BLaER1 (cell line): ENCODE measurements around the gene RER1.

Experiments used
- H3K27ac ChIP-seq: shearing (Covaris generic); formaldehyde crosslinking; 2 replicates; pipeline ENCODE4 v1.8.1; 2022
- H3K27me3 ChIP-seq: shearing (Covaris generic); formaldehyde crosslinking; 2 replicates; pipeline ENCODE4 v1.8.1; 2022
- H3K36me3 ChIP-seq: shearing (Covaris generic); formaldehyde crosslinking; 2 replicates; pipeline ENCODE4 v1.8.1; 2022
- H3K4me1 ChIP-seq: shearing (Covaris generic); formaldehyde crosslinking; 2 replicates; pipeline ENCODE4 v1.8.1; 2022
- H3K4me2 ChIP-seq: shearing (Covaris generic); formaldehyde crosslinking; 2 replicates; pipeline ENCODE4 v1.8.1; 2022
- H3K4me3 ChIP-seq: shearing (Covaris generic); formaldehyde crosslinking; 2 replicates; pipeline ENCODE4 v1.8.1; 2022
- H3K9ac ChIP-seq: shearing (Covaris generic); formaldehyde crosslinking; 2 replicates; pipeline ENCODE4 v1.8.1; 2022
- H3K9me3 ChIP-seq: shearing (Covaris generic); formaldehyde crosslinking; 2 replicates; pipeline ENCODE4 v1.8.1; 2022
- H4K20me1 ChIP-seq: shearing (Covaris generic); formaldehyde crosslinking; 2 replicates; pipeline ENCODE4 v1.8.1; 2022
- Cebpa-rat ChIP-seq: shearing (Covaris generic); IDR thresholded peaks from 2 replicates; pipeline ENCODE4 v1.8.1; 2022

The RER1 gene

GRCh38 chr1:2391931-2392509 lies 379 bp downstream of the RER1 start:
- peak overlapping the region; percentile 88 for H3K27ac ChIP-seq
- H3K4me2 ChIP-seq, result peak overlapping the region; percentile 98
- TF ChIP-seq Cebpa-rat, result no peak
- peaks cover 61% of the 10 kb centered on the region for H3K4me1 ChIP-seq
- H3K9me3 ChIP-seq, result no peaks in the 10 kb centered on the region
- no peaks in the 10 kb centered on the region for H3K27me3 ChIP-seq
- H3K4me3 ChIP-seq, result peak overlapping the region; percentile 88
- peak overlapping the region; percentile 87 for H3K9ac ChIP-seq
- peaks cover 63% of the 10 kb centered on the region for H4K20me1 ChIP-seq
- H3K36me3 ChIP-seq, result peaks cover 42% of the 10 kb centered on the region

GRCh38 chr1:2392686-2393085 lies 1.0 kb downstream of the RER1 start:
- peak overlapping the region; percentile 87 for H3K9ac ChIP-seq
- peaks cover 54% of the 10 kb centered on the region for H3K4me1 ChIP-seq
- peaks cover 49% of the 10 kb centered on the region for H3K36me3 ChIP-seq
- peak overlapping the region; percentile 88 for H3K27ac ChIP-seq
- TF ChIP-seq Cebpa-rat, result no peak
- H3K27me3 ChIP-seq, result no peaks in the 10 kb centered on the region
- H3K4me3 ChIP-seq, result peak overlapping the region; percentile 88
- peaks cover 63% of the 10 kb centered on the region for H4K20me1 ChIP-seq
- H3K9me3 ChIP-seq, result no peaks in the 10 kb centered on the region
- peak overlapping the region; percentile 98 for H3K4me2 ChIP-seq

DNA sequence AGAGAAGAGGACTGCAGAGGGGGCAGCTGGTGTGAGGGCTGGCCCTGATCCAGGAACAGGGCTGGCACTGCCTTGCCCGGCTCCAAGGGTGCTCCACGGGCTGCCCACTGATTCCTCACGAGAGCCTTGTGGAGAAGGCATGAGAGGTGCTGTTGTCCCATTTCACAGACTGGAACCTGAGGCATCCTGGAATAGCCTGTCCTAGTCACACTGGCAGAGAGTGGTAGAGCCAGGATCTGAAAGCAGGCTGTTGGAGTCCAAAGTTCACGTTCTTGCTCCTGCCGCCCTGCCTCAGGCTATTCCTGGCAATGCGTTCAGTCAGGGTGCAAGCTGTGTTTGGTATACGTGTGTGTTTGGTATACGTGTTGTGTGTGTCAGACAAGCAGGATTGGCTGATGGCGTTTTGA lies 1.8 kb downstream of the RER1 start:
- Histone ChIP-seq H3K4me3 (no peak overlapping the region), H3K27ac (no peak overlapping the region), H3K9ac (peak overlapping the region; percentile 87; the same call in 1 of the 2 replicates), H3K27me3 (no peaks in the 10 kb centered on the region), H3K9me3 (no peaks in the 10 kb centered on the region), H3K4me1 (peaks cover 46% of the 10 kb centered on the region), H3K4me2 (peak overlapping the region; percentile 98), H3K36me3 (peaks cover 57% of the 10 kb centered on the region), H4K20me1 (peaks cover 65% of the 10 kb centered on the region)
- TF ChIP-seq Cebpa-rat, result no peak

DNA sequence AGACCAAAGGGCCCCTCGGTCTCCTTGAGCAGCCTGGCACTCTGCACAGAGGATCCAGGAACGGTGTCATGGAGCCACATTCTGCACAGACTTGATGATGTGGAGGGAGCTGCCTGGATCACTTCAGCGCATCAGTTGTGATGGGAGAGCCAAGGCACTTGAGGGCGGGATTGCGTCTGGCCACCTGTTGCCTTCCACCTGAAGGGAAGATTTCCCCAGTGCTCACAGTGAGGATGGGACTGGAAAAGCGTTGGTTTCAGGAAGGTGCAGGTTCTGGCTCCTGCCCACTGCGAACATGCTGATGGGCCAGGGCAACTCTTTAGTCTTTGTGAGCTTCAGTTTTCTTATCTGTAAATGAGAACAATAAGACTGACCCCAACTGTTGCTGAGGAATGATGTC lies 2.6 kb downstream of the RER1 start:
- Histone ChIP-seq H3K27me3 (no peaks in the 10 kb centered on the region), H3K4me3 (no peak overlapping the region), H4K20me1 (peaks cover 72% of the 10 kb centered on the region), H3K9ac (peak overlapping the region; percentile 11; the same call in 1 of the 2 replicates), H3K9me3 (no peaks in the 10 kb centered on the region), H3K4me1 (peaks cover 39% of the 10 kb centered on the region), H3K36me3 (peaks cover 64% of the 10 kb centered on the region), H3K4me2 (peak overlapping the region; percentile 98; the same call in 1 of the 2 replicates), H3K27ac (0 out of 2 replicates have a peak overlapping the region, but pooled peaks have one; percentile 16)
- TF ChIP-seq Cebpa-rat, result no peak

GRCh38 chr1:2394761-2395160 lies 3.1 kb downstream of the RER1 start:
- no peak overlapping the region for H3K9ac ChIP-seq
- H3K4me3 ChIP-seq, result no peak overlapping the region
- peaks cover 70% of the 10 kb centered on the region for H3K36me3 ChIP-seq
- no peak for TF ChIP-seq Cebpa-rat
- H3K4me1 ChIP-seq, result peaks cover 33% of the 10 kb centered on the region
- H3K9me3 ChIP-seq, result no peaks in the 10 kb centered on the region
- H4K20me1 ChIP-seq, result peaks cover 78% of the 10 kb centered on the region
- peak overlapping the region; percentile 16; the same call in 1 of the 2 replicates for H3K27ac ChIP-seq
- no peaks in the 10 kb centered on the region for H3K27me3 ChIP-seq
- no peak overlapping the region for H3K4me2 ChIP-seq

DNA sequence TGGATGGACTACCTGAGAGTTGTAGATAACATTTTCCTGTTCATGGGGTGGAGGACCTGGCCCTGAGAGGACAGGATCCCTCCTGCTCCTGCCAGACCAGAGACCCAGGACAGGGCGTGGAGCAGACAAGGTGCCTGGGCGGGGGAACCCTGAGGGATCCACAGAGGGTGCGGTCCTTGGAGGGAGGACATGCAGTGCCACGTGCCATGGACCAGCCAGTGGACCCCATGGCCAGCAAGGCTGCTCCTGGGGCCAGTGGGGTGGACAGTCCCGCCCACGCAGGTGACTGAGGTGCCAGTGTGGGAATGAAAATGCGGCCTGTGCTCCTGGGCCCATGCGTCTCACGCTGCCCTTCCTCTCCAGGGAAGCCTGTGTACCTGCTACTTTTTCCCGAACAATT lies 3.6 kb downstream of the RER1 start:
- no peak for TF ChIP-seq Cebpa-rat
- Histone ChIP-seq H3K4me2 (no peak overlapping the region), H4K20me1 (peaks cover 83% of the 10 kb centered on the region), H3K36me3 (peaks cover 74% of the 10 kb centered on the region), H3K9ac (no peak overlapping the region), H3K27me3 (no peaks in the 10 kb centered on the region), H3K9me3 (no peaks in the 10 kb centered on the region), H3K4me1 (peaks cover 28% of the 10 kb centered on the region), H3K27ac (0 out of 2 replicates have a peak overlapping the region, but pooled peaks have one; percentile 22), H3K4me3 (no peak overlapping the region)

GRCh38 chr1:2396059-2396458 lies 4.4 kb downstream of the RER1 start:
- no peak overlapping the region for H3K4me2 ChIP-seq
- H3K9me3 ChIP-seq, result no peaks in the 10 kb centered on the region
- peaks cover 20% of the 10 kb centered on the region for H3K4me1 ChIP-seq
- no peak overlapping the region for H3K9ac ChIP-seq
- no peak overlapping the region for H3K4me3 ChIP-seq
- H3K27me3 ChIP-seq, result no peaks in the 10 kb centered on the region
- H4K20me1 ChIP-seq, result peaks cover 90% of the 10 kb centered on the region
- H3K27ac ChIP-seq, result no peak overlapping the region
- TF ChIP-seq Cebpa-rat, result no peak
- H3K36me3 ChIP-seq, result peaks cover 82% of the 10 kb centered on the region

DNA sequence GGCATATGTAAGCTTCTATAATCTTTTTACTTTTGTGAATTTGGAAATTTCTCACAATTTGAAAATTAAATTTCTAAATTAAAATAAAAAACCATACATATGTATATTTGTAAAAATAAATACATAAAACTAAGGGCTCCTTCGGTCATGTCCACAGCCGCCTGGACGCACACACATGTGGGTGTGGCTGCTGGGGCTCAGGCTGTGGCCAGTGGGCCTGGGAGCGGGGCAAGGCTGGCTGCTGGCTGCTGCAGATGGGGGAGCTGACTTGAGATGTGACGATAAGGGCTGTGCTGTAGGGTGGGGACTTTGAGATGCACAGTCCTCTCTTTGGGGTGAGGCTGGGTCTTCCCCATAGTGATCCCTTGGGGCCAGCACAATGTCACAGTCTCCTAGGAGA lies 4.8 kb downstream of the RER1 start:
- Histone ChIP-seq H3K9me3 (no peaks in the 10 kb centered on the region), H3K9ac (no peak overlapping the region), H3K4me2 (no peak overlapping the region), H3K36me3 (peaks cover 84% of the 10 kb centered on the region), H3K4me3 (no peak overlapping the region), H3K27ac (no peak overlapping the region), H4K20me1 (peaks cover 92% of the 10 kb centered on the region), H3K27me3 (no peaks in the 10 kb centered on the region), H3K4me1 (peaks cover 20% of the 10 kb centered on the region)
- no peak for TF ChIP-seq Cebpa-rat

GRCh38 chr1:2397007-2397679 lies 5.5 kb downstream of the RER1 start:
- H3K36me3 ChIP-seq, result peaks cover 90% of the 10 kb centered on the region
- peaks cover 96% of the 10 kb centered on the region for H4K20me1 ChIP-seq

DNA sequence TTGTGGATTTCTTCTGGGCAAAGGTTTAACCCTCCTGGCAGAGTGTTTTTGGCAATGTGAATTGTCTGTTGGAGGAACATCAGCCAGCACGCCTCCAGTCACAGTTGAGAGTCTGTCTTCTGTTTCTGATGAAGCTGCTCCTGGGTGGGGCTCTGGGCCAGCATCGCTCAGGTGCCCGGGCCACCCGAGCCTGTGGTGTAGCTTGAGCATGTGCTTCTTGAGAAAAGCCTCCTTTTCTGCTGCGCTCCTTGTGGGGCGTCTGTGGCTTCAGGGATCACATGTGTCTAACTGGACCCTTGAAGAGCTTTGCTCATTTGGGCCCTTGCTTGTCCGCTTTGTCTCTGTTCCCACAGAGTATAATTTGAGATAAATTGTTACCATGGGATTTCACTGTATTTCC lies 7.2 kb downstream of the RER1 start:
- H3K4me3 ChIP-seq, result no peak overlapping the region
- no peak overlapping the region for H3K9ac ChIP-seq
- H3K4me2 ChIP-seq, result no peak overlapping the region
- H4K20me1 ChIP-seq, result peaks cover 96% of the 10 kb centered on the region
- peaks cover 3% of the 10 kb centered on the region for H3K4me1 ChIP-seq
- H3K27ac ChIP-seq, result no peak overlapping the region
- H3K9me3 ChIP-seq, result no peaks in the 10 kb centered on the region
- TF ChIP-seq Cebpa-rat, result no peak
- H3K27me3 ChIP-seq, result no peaks in the 10 kb centered on the region
- H3K36me3 ChIP-seq, result peaks cover 97% of the 10 kb centered on the region

More at GRCh38 chr1:2397007-2397679, 5.5 kb downstream of the RER1 start:
- no peak for TF ChIP-seq Cebpa-rat
- Histone ChIP-seq H3K4me2 (no peak overlapping the region), H3K4me3 (no peak overlapping the region), H3K4me1 (peaks cover 20% of the 10 kb centered on the region), H3K27ac (no peak overlapping the region), H3K9ac (no peak overlapping the region), H3K27me3 (no peaks in the 10 kb centered on the region), H3K9me3 (no peaks in the 10 kb centered on the region)
